Measurements from ENCODE around the gene CR1.
"Not testable (repeated sequence)": the region's sequence is repeated elsewhere in the genome, so short reads cannot be mapped to it uniquely, and the experiment has no call there.

DNA sequence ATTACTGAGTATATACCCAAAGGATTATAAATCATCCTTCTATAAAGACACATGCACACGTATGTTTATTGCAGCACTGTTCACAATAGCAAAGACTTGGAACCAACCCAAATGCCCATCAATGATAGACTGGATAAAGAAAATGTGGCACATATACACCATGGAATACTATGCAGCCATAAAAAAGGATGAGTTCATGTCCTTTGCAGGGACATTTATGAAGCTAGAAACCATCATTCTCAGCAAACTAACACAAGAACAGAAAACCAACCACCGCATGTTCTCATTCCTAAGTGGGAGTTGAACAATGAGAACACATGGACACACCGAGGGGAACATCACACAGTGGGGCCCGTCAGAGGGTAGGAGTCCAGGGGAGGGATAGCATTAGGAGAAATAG is 98.1 kb downstream of the CR1 start:
- TF ChIP-seq EZH2 (IDR thresholded peaks at IDR 0.05); POLR2AphosphoS5 (IDR thresholded peaks at IDR 0.05; ENCODE audit: borderline replicate concordance, low read depth, low read length); FOXP2 (optimal IDR thresholded peaks at IDR 0.05; ENCODE audit: control extremely low read depth, extremely low read length, insufficient read depth): not testable (repeated sequence)

All from SK-N-MC (cell line).